GM21447 (cell line): ENCODE results near the gene MAML3.

ENCODE experiments used
- ATAC-seq: cut with Tn5 transposase; IDR thresholded peaks from one replicate; pipeline ENCODE4 v1.9.1; 2021; ENCODE audit not compliant: unreplicated experiment

The MAML3 gene

GRCh38 chr4:139851133-139851532, 302.9 kb downstream of the MAML3 start:
- no peak for ATAC-seq

GRCh38 chr4:139849219-139849618, 304.8 kb downstream of the MAML3 start:
- ATAC-seq, result no peak

DNA sequence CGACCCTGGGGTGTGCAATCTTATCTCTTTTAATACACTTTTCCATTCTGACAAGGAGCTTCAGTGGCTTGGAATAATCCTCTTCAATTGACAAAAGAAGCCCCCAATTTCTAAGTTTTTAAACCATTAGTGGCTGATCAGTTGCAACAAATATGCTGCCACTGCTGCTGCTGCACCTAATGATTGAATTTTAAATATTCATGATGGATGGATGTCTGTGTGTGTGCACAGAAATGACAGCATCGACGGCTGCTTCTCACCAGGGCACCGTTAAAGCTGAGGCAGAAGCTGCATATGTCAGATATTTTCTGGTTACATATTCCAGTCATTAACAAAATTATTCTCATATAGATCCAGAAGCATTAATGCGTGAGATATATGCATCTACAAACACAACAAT, 306.0 kb downstream of the MAML3 start:
- no peak for ATAC-seq

DNA sequence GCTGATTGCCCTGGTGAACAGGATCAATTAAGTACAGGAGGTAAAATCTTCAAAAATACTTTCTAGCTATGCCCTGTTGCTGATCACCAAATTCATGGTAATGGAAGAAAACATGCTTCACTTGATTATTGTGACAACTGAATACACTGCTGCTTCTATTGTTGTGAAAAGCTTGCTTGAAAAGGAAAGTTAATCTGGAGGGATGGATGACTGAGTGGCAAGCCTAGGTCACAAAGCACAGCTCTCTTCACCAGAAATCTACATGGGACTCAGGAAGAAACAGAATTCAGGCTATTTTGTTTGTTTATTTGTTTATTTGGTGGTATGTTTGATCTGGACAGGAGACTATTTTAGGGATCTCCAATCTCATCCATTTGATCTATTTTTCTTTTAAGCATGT, 306.4 kb downstream of the MAML3 start:
- ATAC-seq, result no peak

- no peak for ATAC-seq
Observed at GRCh38 chr4:139846766-139847165, 307.2 kb downstream of the MAML3 start.

GRCh38 chr4:139845453-139846093, 308.4 kb downstream of the MAML3 start:
- ATAC-seq, result no peak

DNA sequence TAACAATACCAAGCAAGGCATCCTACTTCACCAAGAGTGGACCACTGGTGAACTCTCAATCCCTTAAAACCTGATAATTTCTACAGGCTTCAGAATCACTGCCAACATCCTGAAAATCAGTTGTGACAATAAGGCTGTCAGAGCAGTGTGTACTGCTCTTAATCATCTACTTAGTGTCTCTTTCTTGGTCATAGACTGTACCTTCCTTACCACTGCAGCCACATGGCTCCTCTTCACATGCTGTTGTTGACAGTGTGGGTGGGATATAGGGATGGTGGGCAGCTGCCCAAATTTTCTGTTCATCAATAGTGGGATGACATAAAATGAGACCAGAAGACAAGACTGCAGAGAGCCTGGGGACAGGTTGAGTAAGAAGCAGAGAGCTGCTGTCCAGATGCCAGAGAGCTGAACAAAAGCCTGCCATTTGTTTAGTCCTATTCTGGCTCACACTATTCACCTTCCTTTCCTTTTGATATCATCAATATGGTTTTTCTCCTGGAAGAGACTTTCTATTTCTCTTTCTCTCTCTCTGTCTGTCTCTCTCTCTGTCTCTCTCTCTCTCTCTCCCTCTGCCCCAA, 309.4 kb downstream of the MAML3 start:
- no peak for ATAC-seq

DNA sequence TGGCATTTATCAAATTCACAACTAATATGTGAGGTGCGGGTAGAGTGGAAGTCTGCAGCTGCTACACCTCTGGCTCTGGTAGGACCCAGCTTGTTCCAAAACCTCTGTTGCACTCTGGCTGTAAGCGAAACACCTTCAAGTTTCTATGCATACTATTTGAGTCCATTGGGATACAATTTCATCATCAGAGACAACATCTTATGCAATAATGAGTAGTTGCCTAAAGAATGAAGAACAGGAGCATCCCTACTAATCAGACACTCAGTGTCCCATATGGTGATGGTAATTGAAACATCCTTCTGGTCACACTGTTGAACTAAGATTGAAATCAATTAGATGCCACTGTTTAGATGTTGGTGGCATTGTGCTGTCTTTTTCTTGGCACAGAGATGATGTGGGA, 309.9 kb downstream of the MAML3 start:
- ATAC-seq, result no peak

DNA sequence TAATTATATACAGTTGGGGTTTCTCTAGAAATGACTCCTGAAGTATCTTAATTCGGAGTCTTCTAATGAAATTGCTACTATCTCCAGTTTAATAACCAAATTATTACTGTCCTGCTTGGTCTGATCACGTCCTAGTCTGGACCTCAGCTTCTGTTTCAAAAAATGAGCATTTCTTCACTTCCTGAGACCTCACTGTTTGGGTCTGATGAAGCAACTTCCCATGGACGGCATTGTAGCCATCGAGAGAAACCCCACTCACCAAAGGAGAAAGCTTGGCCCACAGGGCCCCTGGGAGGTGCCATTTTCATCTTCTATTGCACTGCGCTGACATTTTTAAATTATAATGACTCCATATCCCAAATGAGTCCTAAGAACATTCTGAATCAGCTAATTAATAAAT, 310.3 kb downstream of the MAML3 start:
- ATAC-seq, result no peak

DNA sequence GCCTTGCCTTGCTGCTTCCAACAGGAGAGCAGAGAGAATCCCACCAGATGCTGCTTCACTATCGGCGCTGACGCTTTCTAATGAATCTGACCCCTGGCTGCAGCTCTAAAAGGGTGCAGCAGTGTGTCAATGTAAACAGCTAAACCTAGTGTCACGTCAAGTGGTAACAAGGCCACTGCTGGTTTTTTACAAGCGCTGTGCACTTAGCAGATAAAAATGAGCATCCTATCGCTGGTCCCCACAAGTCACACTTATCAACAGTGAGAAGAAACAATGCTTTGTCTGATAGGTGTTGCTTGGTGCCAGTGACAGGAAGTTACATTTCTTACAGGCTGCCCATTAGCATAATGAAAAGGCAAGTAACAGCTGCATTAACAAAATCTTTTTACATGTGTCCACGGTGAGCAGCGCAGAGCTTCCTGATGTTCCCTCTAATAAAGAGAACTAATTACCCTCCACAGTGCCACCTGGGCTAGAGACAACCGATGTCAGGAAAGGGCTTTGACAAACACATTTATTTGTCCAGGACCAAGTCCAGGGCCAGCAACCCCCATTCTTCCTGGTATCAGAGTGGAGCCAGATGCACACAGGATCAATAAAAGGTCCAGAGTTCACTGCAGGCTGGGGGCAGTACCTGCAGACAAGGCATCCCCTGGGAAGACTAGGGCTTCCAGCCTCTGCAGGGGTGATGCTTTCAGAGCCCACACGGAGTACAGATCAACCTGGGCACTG, 312.4 kb downstream of the MAML3 start:
- ATAC-seq, result no peak

DNA sequence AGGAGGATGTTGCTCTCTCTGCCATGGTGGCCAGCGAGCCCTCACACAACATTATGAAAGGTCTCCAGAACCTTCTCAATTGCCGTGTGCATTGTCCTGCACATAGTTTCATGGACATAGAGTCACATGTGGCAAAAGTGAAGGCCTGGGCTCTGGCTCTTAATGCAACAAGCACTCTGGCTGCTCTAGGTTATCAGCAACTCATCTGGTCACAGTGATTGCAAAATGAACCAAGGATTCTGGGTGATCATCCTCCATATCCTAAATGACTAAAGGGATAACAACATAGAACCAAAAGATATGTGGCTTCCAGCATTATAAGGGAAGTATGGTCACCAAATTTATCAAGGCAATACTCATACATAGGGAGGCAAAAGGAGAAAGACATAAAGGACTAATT, 313.2 kb downstream of the MAML3 start:
- ATAC-seq, result no peak

- ATAC-seq, result no peak
Observed at GRCh38 chr4:139839403-139840031, 314.5 kb downstream of the MAML3 start.

- ATAC-seq, result no peak
Observed at GRCh38 chr4:139838811-139839210, 315.2 kb downstream of the MAML3 start.

DNA sequence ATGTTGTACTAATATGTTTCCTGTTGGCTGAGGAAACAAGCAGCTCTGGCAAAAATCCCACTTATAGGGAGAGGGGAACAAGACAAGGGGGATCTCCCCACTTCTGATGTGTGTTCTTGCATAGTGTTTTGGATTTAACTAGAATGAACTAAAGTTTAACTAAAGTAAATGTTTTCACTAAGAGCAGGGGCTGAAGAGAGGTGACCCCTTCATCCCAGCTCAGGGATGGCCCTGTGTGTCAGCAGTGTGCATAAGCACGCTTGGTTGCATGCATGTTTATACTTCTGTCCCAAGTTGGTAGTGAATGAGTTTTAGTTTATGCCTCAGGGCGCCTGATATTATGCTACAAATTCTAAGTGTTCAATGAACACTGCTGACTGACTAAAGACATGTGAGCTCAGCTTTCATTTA, 319.0 kb downstream of the MAML3 start:
- ATAC-seq, result no peak

DNA sequence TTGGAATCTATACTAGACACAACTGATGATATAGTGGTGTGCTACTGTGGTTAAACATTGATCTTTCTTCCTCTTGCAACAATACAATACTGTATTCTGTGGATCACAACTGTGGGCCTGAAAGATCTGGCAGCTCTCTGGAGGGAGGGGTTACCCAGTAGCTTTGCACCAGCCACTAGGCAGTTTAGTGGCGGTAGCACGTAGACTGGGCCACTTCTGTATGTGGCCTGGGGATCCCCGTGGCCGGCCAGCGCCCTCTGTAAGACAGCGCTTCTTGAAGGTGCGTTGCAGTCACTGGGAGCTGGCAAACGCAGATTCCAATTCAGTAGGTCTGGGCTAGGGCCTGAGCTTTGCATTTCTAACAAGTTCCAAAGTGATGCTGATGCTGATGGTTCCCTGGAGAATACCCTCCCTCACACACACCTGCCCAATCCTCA, 319.7 kb downstream of the MAML3 start:
- no peak for ATAC-seq

- ATAC-seq, result no peak
Observed at GRCh38 chr4:139833151-139833910, 320.7 kb downstream of the MAML3 start.

- no peak for ATAC-seq
Observed at GRCh38 chr4:139828966-139829664, 324.9 kb downstream of the MAML3 start.

DNA sequence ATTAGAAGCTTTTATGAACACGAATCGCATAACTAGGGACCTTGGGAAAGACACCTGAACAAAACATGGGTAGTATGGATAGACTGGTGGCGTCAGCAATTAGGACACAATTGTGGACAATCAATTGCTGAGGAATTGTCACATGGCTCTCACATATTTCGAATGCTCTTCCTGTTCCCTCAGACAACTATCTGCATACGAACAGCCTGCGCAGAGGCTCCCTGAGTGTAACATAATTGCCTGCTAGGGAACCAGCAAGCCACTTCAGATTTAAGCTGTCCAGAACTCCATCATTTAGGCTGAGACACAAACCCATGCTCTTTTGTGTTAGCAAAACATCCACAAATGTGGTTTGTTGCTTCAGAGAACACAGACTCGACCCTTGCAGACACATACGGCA, 327.6 kb downstream of the MAML3 start:
- no peak for ATAC-seq

DNA sequence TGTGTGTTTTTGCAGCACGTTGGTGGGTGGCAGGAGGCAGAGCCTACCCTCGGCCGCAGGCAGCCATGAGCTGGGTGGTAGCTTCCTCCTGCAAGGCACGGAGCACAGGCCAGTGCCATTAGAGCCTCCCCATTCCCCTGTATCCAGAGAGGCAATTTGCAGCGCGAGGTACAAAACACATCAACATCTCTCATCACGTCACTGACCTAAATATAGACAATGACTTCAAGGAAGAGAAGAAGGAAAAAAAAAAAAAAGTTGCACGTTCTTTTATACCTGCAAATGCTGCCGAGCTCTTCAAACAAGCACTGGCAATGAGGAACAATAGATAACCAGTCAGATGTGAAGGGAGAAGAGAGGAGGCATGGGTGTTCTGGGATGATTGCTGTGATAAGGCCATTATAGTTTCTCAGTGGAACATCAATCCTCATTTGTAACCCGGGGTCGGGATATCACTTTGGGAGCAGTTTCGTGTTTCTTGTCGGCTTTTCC, 328.4 kb downstream of the MAML3 start:
- ATAC-seq, result no peak

- ATAC-seq, result no peak
Observed at GRCh38 chr4:139824882-139825522, 329.0 kb downstream of the MAML3 start.
